DOHH2 (cell line): ENCODE measurements around the gene TNPO2.
A peak's percentile ranks its signal among the peaks of the same experiment; 100 is the strongest.

Source experiments
- H3F3A ChIP-seq: fragments of 200-600 bp; sonication (generic), shearing (Covaris generic); 2 replicates; pipeline ENCODE4 v1.6.0; 2016; ENCODE audit warnings: antibody characterized with exemption, mild to moderate bottlenecking; ENCODE audit not compliant: control insufficient read depth, insufficient read depth
- H3K27ac ChIP-seq: fragments of 200-600 bp; sonication (generic); 2 replicates; pipeline ENCODE4 v1.5.1; 2014; ENCODE audit warnings: low read depth, mild to moderate bottlenecking, low read length, moderate library complexity
- H3K27me3 ChIP-seq: fragments of 200-600 bp; sonication (generic); 2 replicates; pipeline ENCODE4 v1.6.1; 2014; ENCODE audit warnings: mild to moderate bottlenecking, low read length, mixed read lengths; ENCODE audit not compliant: control insufficient read depth
- H3K36me3 ChIP-seq: fragments of 200-600 bp; sonication (generic); 2 replicates; pipeline ENCODE4 v1.6.1; 2014; ENCODE audit warnings: mild to moderate bottlenecking, low read length, moderate library complexity, mixed read lengths; ENCODE audit not compliant: control insufficient read depth
- H3K4me1 ChIP-seq: fragments of 200-600 bp; sonication (generic); 2 replicates; pipeline ENCODE4 v1.6.1; 2014; ENCODE audit warnings: mild to moderate bottlenecking, low read length, mixed read lengths; ENCODE audit not compliant: control insufficient read depth
- H3K4me2 ChIP-seq: fragments of 200-600 bp; sonication (generic); 2 replicates; pipeline ENCODE4 v1.6.0; 2014; ENCODE audit warnings: mild to moderate bottlenecking, low read length, moderate library complexity
- H3K4me3 ChIP-seq: fragments of 200-600 bp; sonication (generic); 2 replicates; pipeline ENCODE4 v1.5.1; 2014; ENCODE audit warnings: mild to moderate bottlenecking, low read length, mixed read lengths
- H3K79me2 ChIP-seq: fragments of 200-600 bp; sonication (generic); 2 replicates; pipeline ENCODE4 v1.6.1; 2014; ENCODE audit warnings: mild to moderate bottlenecking, low read length, mixed read lengths; ENCODE audit not compliant: control insufficient read depth
- H3K9me2 ChIP-seq: fragments of 200-600 bp; sonication (generic); replicated peaks from 2 replicates; pipeline ENCODE4 v1.6.1; 2014; ENCODE audit warnings: mild to moderate bottlenecking, low read length, mixed read lengths; ENCODE audit not compliant: control insufficient read depth
- H3K9me3 ChIP-seq: fragments of 200-600 bp; sonication (generic); 2 replicates; pipeline ENCODE4 v1.6.1; 2014; ENCODE audit warnings: antibody characterized with exemption, low read length, mixed read lengths; ENCODE audit not compliant: control insufficient read depth, insufficient read depth
- H4K20me1 ChIP-seq: fragments of 200-600 bp; sonication (generic); 2 replicates; pipeline ENCODE4 v1.6.0; 2014; ENCODE audit warnings: low read depth, mild to moderate bottlenecking, antibody characterized with exemption, low read length, moderate library complexity; ENCODE audit not compliant: control insufficient read depth, insufficient read depth
- CTCF ChIP-seq: fragments of 200-600 bp; sonication (generic); IDR thresholded peaks from one replicate; pipeline ENCODE4 v1.5.1; 2014; ENCODE audit warnings: antibody characterized with exemption, mild to moderate bottlenecking, low read depth, low read length; ENCODE audit not compliant: poor library complexity, severe bottlenecking
- EZH2phosphoT487 ChIP-seq: fragments of 200-600 bp; sonication (generic); IDR thresholded peaks from 2 replicates; pipeline ENCODE4 v1.6.1; 2017; ENCODE audit warnings: borderline replicate concordance, mild to moderate bottlenecking, antibody characterized with exemption, low read length, moderate library complexity, mixed read lengths

TNPO2 gene

GRCh38 chr19:12757544-12758274 is 34.0 kb upstream of the TNPO2 start:
- H3K27me3 ChIP-seq = peaks cover 6% of the 10 kb centered on the region; the same call in 1 of the 2 replicates
- peak overlapping the region; percentile 53 for H3K4me2 ChIP-seq
- no peaks in the 10 kb centered on the region for H3K79me2 ChIP-seq
- no peaks in the 10 kb centered on the region for H3K36me3 ChIP-seq
- H3K9me3 ChIP-seq = no peaks in the 10 kb centered on the region
- peak overlapping the region; percentile 44 for H3K4me3 ChIP-seq
- no peaks in the 10 kb centered on the region for H3F3A ChIP-seq
- no peaks in the 10 kb centered on the region for H3K9me2 ChIP-seq
- TF ChIP-seq EZH2phosphoT487 = no peak
- peak; percentile 92 for TF ChIP-seq CTCF
- H4K20me1 ChIP-seq = no peaks in the 10 kb centered on the region
- H3K4me1 ChIP-seq = peaks cover 2% of the 10 kb centered on the region; the same call in 1 of the 2 replicates
- no peak overlapping the region for H3K27ac ChIP-seq

GRCh38 chr19:12756150-12756883 is 32.6 kb upstream of the TNPO2 start:
- Histone ChIP-seq H4K20me1 (no peaks in the 10 kb centered on the region), H3K79me2 (no peaks in the 10 kb centered on the region), H3K27me3 (peaks cover 15% of the 10 kb centered on the region), H3K9me3 (no peaks in the 10 kb centered on the region), H3K4me3 (no peak overlapping the region), H3K27ac (no peak overlapping the region), H3K4me2 (no peak overlapping the region), H3K4me1 (peaks cover 2% of the 10 kb centered on the region; the same call in 1 of the 2 replicates), H3F3A (no peaks in the 10 kb centered on the region), H3K36me3 (no peaks in the 10 kb centered on the region), H3K9me2 (no peaks in the 10 kb centered on the region)
- TF ChIP-seq CTCF (no peak), EZH2phosphoT487 (no peak)

GRCh38 chr19:12754465-12755196 is 30.9 kb upstream of the TNPO2 start:
- H3K9me3 ChIP-seq = no peaks in the 10 kb centered on the region
- H3K36me3 ChIP-seq = no peaks in the 10 kb centered on the region
- H3F3A ChIP-seq = no peaks in the 10 kb centered on the region
- H3K79me2 ChIP-seq = no peaks in the 10 kb centered on the region
- H3K4me3 ChIP-seq = no peak overlapping the region
- no peaks in the 10 kb centered on the region for H3K9me2 ChIP-seq
- TF ChIP-seq EZH2phosphoT487 = no peak
- no peak for TF ChIP-seq CTCF
- H3K4me2 ChIP-seq = no peak overlapping the region
- no peaks in the 10 kb centered on the region for H4K20me1 ChIP-seq
- H3K4me1 ChIP-seq = peaks cover 10% of the 10 kb centered on the region
- no peak overlapping the region for H3K27ac ChIP-seq
- peaks cover 29% of the 10 kb centered on the region for H3K27me3 ChIP-seq
